Measurements from ENCODE around the gene NOS1.
"Not testable (repeated sequence)": the region's sequence is repeated elsewhere in the genome, so short reads cannot be mapped to it uniquely, and the experiment has no call there.

NOS1 gene

DNA sequence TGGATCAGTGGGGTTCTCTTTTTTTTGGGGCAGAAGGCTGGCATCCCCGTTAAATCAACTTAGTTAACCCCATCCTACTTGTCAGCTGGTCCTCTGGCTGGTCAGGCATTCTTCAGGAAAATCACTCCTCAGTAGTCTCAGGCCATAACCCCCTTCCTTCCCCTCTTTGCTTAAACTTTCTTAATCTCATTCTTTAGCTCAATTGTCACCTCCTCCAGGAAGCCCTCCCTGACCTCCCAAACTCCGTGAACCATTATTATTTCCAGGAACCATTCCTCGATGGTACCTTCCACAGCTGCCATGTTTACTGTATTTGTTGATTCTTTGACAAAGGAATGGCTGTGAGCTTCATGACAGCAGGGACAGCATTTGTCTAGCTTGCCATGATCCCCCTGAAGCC is 98.7 kb downstream of the NOS1 start:
- DNase-seq (ENCODE audit: low read depth), result no peak

DNA sequence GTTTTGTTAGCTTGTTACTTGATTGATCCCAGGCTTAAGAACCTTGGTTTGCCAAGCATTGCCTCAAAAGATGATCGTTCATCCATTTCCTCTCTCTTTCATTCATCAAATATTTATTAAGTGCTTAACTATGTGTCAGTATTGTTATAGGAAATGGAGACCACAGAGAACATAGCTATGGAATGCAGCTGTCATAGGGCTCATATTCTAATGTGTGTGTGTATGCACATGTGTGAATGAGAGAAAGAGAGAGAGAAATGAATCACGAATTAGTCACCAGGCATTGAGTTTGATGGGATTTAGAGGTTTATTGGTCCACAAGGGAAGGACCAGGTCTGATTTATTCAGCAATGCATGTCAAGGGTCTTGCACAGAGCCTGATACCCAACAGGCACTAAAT is 100.2 kb downstream of the NOS1 start:
- no peak for DNase-seq (ENCODE audit: low read depth)

DNA sequence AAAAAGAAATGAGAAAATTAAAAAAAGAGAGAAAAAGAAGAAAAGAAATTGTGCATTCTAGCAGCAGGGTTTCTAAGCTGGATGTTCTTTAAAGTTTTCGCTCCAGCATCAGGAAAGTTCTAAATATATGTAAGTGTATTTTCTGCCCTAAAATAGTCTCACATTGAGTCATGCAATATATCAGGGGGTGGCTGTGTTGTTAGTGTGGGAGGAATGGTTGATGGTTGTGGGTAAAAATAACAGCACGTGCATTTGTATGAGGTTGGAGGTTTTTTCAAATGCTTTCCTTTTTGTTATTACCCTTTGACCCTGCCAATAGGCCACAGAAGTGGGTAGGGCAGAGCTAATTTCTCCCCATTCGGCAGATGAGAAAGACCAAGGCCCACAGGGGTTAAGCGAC is 106.0 kb downstream of the NOS1 start:
- no peak for DNase-seq (ENCODE audit: low read depth)

DNA sequence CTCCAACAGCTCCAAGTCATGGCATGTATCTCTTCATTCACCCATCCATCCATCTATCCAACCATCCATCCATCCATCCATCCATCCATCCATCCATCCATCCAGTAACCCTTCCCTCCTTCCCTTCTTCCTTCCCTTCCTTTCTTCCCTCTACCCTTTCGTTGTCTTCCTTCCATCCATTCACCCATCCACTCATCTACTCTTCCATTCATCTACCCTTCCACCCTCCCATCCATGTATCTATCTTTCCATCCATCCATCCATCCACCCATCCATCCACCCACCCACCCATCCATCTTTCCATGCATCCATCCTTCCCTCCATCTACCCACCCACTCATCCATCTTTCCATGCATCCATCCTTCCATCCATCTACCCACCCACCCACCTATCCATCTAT is 117.9 kb downstream of the NOS1 start:
- DNase-seq (ENCODE audit: low read depth), result no peak

DNA sequence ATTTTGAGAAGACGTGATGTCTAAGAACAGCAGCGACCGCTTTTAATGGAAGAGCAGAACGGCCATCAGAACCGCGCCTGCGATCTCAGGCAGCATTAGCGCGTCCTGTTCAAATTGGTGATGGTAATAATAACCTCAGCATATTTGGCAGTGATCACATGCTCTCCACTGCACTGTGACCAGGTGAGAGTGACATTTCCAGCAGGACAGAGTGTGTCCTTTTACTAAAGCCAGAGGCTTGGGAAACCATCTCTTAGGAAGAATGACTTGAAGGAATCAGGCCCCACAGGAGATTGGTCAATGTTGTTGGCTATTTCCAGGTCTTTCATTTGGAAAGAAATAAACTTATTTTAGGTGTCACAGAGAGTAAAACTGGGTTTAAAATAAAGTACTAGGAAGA is 119.7 kb downstream of the NOS1 start:
- no peak for DNase-seq (ENCODE audit: low read depth)

DNA sequence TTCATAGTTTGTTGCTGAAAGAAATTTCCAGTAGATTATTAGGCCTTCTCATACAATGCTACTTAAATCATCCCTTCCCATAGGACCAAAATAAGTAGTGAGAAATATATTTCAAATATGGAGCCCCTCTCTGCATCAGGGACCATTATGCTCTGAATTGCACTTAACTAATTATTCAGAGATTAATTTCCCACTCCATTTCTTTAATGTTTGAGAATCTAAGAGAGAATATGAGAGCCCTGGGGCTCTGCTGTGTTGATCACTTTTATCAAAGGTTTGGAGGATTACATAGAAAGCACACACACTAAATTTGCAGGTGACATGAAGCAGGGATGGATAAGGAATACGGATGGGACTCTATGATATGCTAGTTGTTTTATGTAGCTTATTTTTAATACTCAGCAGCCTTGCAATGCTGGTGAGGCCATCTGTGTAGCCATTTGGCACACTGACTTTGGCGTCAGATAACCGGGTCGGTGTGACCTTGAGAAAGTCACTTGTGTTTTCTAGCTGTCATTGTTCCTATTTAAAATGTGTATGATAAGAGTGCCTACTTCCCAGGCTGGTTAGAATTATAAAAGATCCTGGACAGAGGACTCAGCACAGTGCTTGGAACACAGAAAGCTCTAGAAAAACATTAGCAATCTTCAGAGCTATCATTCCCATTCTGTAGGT is 121.2 kb downstream of the NOS1 start:
- no peak for DNase-seq (ENCODE audit: low read depth)

DNA sequence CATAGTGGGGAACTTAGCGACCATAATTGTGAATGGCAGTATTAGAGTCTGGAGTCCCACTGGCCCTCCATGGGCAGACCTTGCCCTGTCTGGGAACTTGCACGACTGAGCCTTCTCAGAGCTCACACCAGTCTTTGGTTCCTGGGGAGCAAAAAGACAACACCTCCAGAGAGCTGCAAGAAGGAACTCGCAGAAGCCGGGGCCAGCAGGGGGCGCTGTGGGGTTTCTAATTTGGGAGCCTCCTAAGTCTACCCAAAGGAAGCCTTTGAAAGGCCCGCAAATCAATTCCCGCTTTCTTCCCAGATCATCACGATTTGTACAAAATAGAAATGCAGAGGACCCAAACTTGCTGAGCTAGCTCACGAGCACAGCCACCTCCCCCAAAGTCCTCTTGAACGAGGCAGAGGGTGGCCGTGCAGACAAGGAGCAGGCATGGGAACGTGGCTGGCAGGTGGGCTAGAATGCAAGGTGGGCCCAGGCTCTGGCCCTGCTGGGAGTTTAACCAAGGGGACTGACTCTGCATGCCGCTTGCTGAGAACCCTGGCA is 124.9 kb downstream of the NOS1 start:
- no peak for DNase-seq (ENCODE audit: low read depth)

DNA sequence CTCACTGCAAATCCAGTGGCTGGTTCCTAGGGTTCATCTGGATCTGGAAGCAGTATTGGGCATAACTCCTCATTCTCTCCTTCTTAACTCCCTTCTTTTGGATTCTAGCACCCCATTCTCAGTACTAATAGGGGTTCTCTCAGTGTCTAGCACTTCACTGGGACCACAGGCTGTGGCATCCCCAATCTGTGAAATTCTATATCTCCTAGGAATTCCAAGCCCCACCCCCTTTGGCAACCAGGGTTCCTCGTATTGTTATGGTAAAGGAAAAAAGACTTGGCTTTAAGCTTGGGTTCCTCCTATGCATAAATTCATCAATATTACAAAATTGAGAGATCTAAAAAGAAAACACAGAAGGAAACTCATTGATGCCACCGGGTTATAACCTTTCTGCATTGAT is 126.2 kb downstream of the NOS1 start:
- DNase-seq (ENCODE audit: low read depth), result no peak

DNA sequence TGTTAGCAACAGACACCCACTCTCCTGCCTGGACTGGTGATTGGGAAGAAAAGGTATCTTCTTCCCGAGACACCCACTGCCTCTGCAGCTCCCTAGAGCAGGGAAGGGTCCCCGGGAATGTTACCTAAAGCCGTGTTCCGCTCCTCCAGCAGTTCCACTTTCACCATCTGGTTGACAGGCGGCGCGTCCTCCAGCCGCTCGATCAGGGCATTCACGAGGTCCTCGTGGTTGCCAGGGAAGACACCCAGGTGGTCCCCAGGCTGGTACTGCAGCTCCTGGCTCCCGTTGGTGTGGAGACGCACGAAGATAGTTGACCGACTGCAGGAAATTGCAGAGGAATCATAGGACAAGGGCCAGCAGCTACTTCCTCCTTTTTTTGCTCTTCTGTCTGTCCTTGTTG is 127.0 kb downstream of the NOS1 start:
- no peak for DNase-seq (ENCODE audit: low read depth)

DNA sequence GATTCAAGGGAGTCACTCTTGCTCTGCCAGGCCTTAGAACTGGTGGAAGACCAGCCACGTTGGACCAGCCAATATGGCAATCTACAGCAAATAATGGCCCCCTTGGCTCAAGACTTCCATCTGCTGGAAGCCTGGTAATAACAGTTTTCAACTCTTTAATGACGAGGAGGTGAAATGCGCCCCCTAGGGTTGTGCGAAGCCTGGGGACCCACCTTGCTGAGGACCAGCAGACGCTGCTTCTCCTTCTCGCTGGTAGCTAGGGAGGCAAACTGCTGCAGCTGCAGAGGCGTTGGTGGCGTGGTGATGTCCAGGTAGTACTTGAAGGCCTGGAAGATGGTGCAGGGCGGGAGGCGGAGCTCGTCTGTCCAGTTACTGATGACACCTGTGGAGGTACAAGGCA is 129.7 kb downstream of the NOS1 start:
- no peak for DNase-seq (ENCODE audit: low read depth)

DNA sequence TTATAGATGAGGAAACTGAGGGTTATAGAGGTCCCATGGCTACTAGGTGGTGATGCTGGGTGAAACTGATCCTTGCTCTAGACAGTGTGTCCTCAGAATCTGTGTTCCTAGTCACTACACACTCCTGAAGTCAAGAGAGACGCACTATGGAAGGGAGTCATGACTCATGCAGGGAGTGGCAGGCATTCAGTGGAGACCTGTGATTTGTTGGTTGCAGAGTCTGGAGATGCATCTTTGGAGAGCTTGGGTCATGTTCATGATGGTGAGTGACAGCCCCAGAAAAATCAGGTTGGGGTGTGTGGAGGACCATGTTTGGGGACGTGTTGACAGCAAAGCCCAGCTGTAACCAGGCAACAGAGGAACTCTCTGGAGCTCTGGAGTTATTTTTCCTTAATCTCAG is 133.2 kb downstream of the NOS1 start:
- no peak for DNase-seq (ENCODE audit: low read depth)

DNA sequence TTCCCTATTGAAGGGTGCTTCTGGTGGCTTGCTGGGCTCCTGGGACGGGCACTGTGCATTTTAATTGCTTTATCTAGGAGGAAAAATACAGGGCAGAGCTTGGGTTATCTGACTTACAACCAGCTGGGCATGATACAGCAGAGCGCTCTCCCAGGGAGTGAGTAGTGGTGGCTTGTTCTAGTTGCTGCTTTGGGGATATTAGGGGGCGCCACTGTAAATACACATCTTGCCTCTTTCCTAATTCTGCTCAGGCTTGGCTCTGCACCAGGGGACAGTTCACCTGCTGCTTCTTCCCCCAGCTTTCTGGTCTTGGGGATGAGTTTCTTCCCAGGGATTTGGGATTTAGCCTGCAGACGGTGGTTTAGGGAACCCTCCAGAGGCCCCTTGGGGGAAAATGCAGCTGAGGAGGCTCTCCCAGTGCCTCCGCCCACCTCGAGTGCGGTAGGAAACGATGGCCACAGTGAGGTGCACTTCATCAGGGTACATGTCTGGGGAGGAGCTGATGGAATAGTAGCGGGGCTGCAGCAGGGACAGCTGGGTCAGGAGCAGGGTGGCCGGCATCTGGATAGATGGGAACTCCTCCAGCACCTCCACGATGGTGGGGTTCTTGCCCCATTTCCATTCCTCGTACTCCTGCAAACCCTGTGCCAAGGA is 134.3 kb downstream of the NOS1 start:
- DNase-seq (ENCODE audit: low read depth), result no peak

DNA sequence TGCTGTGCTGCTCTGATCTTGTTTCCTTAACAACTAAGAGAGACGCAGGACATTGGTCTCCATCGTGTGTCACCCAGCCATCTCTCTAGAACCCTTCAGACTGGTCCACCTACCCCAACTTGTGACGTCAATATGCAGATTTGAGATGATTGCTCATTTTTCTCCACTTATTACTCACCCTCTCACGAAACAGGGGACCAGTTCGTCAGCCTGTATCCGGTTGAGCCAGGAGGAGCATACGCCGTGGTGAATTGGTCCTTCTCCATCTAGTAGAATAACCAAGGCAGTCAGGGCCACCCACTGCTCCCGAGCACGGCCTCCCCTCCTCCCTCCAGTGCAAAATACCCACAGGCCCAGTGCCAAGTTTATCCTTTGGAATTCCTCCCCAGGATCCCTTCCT is 134.9 kb downstream of the NOS1 start:
- no peak for DNase-seq (ENCODE audit: low read depth)

DNA sequence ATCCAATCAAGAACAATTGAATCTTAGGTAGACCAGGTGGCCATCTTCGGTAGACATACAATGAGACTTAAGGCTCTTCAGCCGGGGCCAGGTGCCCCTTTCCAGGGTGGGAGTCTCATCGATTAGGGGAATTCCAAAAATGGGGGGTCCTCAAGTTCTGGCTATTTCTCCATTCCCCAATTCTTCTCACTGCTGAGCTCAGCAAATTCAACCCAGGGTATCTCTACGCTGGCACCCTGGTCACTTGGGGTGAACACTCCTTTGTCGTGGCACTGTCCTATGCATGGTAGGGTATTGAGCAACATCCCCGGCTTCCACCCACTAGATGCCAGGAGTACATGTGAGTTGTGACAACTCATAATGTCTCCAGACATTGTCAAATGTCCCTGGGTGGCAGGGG is 136.2 kb downstream of the NOS1 start:
- no peak for DNase-seq (ENCODE audit: low read depth)

DNA sequence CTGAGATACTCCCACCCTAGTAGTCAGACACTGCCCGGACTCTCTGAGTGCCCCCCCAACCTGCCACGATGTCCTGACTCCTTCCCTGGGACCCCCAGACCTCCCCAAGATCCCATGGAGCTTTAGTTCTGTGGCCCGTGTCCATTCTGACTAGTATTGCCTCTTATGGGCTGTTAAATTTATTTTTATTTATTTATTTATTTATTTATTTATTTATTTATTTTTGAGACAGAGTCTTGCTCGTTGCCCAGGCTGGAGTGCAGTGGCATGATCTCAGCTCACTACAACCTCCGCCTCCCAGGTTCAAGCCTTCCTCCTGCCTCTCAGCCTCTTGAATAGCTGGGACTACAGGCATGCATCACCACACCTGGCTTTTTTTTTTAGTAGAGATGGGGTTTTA is 140.5 kb downstream of the NOS1 start:
- DNase-seq (ENCODE audit: low read depth), result not testable (repeated sequence)

DNA sequence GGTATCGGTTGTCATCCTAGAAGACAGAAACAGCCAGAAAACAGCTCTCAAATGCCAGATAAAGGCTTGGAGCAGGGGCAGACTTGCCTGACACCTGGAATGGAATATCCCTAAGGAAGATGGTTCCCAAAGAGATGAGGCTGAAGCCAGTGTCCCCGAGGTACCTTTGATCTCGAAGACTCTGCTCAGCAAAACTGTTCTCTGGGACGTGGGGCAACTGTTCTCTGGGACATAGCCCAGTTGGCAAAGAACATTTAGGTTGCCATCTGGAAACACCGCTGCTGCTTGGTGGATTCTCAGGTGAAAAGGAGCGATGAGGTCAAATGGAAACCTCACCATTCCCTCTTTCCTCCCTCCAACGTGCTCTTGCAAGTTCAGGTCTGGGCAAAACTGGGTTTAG is 143.3 kb downstream of the NOS1 start:
- DNase-seq (ENCODE audit: low read depth), result no peak

DNA sequence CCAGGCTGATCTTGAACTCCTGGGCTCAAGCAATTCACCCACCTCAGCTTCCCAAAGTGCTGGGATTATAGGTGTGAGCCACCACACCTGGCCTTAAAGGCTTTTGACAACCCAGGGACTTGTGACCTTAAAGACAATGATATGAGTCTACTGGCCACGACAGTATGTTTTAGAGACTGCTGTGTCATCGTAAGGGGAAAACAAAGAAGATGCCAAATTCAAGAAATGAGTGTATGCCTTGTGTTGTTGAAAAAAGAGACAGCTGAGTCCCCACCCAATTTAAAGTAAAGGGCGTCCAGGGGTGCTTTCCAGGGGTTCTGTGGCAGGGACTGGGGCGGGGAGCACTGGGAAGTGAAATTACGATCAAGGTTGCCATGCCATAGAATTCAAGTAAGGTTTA is 144.7 kb downstream of the NOS1 start:
- no peak for DNase-seq (ENCODE audit: low read depth)

DNA sequence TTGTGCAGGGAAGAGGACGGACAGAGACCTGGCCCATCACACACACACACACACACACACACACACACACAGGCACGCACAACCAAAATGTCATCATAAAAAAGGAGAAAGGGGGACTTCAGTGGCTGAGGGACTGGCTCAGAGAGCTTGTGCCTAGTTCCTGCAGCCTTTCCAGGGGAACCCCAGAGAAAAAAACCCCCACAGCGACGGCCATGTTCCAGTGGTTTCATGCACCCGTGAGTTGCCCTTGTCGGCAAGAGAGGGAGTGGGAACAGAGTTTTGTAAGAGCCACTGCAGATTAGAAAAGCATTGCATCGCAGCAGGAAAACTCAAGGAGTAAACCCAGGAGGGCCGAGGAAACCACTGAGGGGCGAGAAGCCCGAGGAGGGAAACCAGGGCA is 146.6 kb downstream of the NOS1 start:
- DNase-seq (ENCODE audit: low read depth), result no peak

DNA sequence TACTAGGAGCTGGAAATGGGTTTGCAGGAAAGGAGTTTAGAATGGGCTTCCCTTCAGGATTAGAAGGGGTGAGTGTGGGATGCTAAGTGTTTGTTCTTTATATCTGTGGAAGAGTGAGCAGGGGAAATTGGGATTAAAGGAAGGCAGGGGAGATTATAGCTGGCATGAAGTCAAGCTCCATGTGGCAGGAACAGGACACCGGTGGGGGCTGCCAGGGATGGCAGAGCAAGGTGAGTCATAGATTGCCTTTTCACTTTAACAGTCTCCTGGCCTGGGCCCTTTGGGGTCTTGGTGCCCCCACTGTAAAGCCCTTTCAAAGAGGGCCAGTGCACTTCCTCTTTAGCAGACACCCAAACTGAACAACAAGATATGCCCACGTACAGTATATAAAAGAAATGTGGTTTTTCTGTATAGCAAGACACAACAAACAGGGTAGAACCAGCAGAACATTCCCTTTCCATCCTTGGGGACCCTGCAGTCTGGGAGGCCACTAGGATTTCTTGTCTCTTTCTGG is 148.1 kb downstream of the NOS1 start:
- no peak for DNase-seq (ENCODE audit: low read depth)

DNA sequence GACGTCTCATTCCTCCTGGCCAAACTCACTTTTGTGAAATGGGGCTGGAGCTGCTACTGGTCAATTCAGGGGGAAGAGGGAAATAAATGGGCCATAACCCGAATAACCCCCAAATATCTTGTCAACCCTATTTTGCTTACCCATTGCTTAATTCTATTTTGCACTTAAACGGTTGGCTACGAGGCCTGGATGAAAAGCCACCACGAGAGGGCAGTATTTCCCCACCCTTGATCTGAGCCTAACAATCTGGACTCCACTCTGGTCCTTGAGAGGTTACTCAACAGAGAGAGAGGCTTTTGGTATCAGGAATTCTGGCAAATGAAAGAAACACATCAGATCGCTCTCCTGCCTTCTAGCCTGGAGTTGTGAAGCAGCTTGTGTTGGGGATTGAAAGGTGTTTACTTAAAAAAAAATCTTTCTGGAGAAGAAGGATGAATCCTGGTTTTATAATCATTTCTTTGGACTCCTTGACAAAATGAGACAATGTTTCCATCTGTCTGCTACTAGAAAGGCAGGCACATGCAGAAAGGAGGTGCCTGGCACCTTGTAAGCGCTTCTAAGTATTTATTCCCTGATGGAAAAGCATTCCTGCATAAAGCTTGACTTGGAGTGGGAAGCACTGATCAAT is 148.7 kb downstream of the NOS1 start:
- peak; percentile 39 for DNase-seq (ENCODE audit: low read depth)

DNA sequence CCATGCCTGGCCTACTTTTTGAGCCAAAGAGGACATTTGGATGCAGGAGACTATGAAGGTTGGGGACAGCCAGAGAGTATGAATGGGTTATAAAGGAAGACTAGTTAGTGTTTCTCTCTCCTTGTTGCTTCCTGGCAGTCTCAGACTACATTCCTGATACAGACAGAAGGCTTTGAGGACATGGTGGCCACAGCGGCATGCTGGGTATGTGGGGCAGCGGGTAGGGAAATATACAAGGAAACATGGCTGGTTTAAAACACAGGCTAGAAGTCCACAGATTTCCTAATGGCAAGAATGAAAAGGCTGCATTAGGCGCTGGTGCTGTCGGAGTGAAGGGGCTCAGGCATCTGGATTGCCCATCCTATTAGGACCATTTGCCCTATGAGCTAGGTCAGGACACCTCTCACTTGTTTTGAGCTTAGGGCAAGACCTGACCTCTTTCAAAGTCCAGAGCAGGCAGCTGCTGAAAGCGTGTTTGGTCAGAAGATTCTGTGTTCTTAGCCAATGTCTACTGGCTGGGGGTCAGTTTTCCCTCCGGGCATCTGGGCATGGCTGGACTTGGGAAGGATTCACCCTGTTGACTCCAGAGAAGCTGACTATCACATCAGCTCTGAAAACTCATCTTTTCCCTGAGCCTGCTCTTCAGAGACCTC is 151.0 kb downstream of the NOS1 start:
- DNase-seq (ENCODE audit: low read depth), result no peak

DNA sequence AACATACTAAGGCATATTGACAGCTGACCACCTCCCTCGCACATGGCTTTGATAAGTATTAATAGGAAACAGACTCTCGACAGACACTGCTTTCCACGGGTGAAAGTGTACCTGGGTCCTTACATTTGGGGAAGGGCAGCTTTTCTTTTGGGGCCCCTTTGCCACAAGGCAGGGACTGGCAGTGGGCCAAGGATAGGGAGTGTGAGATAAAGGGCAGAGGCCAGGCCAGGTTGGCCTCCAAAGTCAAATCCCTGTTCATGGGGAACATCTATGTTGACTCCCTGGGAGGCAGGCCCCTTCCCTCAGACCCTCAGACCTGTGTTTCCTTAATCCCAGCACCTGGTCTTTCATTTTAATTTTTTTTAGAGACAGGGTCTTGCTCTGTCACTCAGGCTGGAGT is 151.8 kb downstream of the NOS1 start:
- no peak for DNase-seq (ENCODE audit: low read depth)
